IMR-90 (cell line): ENCODE results near the gene PLD4. TPM values are rescaled to one million over a fixed set of nuclear protein-coding genes. Genes with fewer than 3 reads are reported as not detected.

Experiments used
- ATAC-seq: fragments of 200-7000 bp; cut with Tn5 transposase; 2 replicates; pipeline ENCODE4 v1.9.1; 2020; ENCODE audit warnings: low read depth, mild to moderate bottlenecking, moderate library complexity
- BruUV-seq: library from RNA; stranded (reverse); fragments of 400-500 nt; replicated peaks from 2 replicates; lab custom pipeline; 2021; lab: Mats Ljungman, UMichigan
- CTCF ChIA-PET: fragments of 300-600 bp; formaldehyde crosslinking; extraction: SDS; loops from one replicate; lab custom pipeline; 2021; ENCODE audit warnings: antibody characterized with exemption; lab: Yijun Ruan, JAX
- POLR2A ChIA-PET: fragments of 300-600 bp; sonication (Branson Sonifier 250); formaldehyde crosslinking; loops from one replicate; lab custom pipeline; 2022; ENCODE audit warnings: antibody characterized with exemption; ENCODE audit not compliant: unreplicated experiment; lab: Charles Lee
- DNase-seq: peaks from one replicate; pipeline ENCODE4 v3.0.0; 2013
- H2AFZ ChIP-seq: replicated peaks from 2 replicates; pipeline ENCODE3; 2013; ENCODE audit warnings: low read length, mild to moderate bottlenecking; ENCODE audit not compliant: poor library complexity
- H2AK5ac ChIP-seq: 2 replicates; pipeline ENCODE4 v1.6.1; 2013; ENCODE audit warnings: low read depth, low read length, inconsistent platforms
- H2AK9ac ChIP-seq: replicated peaks from 2 replicates; pipeline ENCODE3; 2013; ENCODE audit warnings: mild to moderate bottlenecking, low read depth, low read length, moderate library complexity; ENCODE audit not compliant: poor library complexity
- H2BK120ac ChIP-seq: 2 replicates; pipeline ENCODE4 v1.6.1; 2013; ENCODE audit warnings: low read depth, low read length, inconsistent platforms
- H2BK15ac ChIP-seq: 3 replicates; pipeline ENCODE4 v1.6.1; 2013; ENCODE audit warnings: low read depth, low read length, inconsistent platforms
- H2BK20ac ChIP-seq: 2 replicates; pipeline ENCODE4 v1.6.1; 2013; ENCODE audit warnings: low read depth, mild to moderate bottlenecking, inconsistent platforms, low read length, moderate library complexity
- H2BK5ac ChIP-seq: 2 replicates; pipeline ENCODE4 v1.6.1; 2013; ENCODE audit warnings: mild to moderate bottlenecking, low read depth, low read length, inconsistent platforms; ENCODE audit not compliant: poor library complexity, severe bottlenecking
- H3K14ac ChIP-seq: replicated peaks from 2 replicates; pipeline ENCODE4 v1.6.1; 2013; ENCODE audit warnings: low read depth, low read length, inconsistent platforms
- H3K18ac ChIP-seq: 2 replicates; pipeline ENCODE4 v1.6.1; 2013; ENCODE audit warnings: low read depth, low read length, control low read depth
- H3K23ac ChIP-seq: 2 replicates; pipeline ENCODE4 v1.6.1; 2013; ENCODE audit warnings: low read depth, low read length, inconsistent platforms
- H3K27ac ChIP-seq: 2 replicates; pipeline ENCODE4 v1.5.1; 2013; ENCODE audit warnings: mild to moderate bottlenecking, control low read depth, low read length; ENCODE audit not compliant: insufficient read depth
- H3K27me3 ChIP-seq: 2 replicates; pipeline ENCODE4 v1.6.1; 2013; ENCODE audit warnings: low read length; ENCODE audit not compliant: control insufficient read depth, insufficient read depth
- H3K36me3 ChIP-seq: 2 replicates; pipeline ENCODE4 v1.6.1; 2013; ENCODE audit warnings: low read length, mixed read lengths; ENCODE audit not compliant: control insufficient read depth, insufficient read depth
- H3K4ac ChIP-seq: 2 replicates; pipeline ENCODE4 v1.6.1; 2013; ENCODE audit warnings: low read depth, low read length, inconsistent platforms
- H3K4me1 ChIP-seq: 2 replicates; pipeline ENCODE4 v1.6.1; 2013; ENCODE audit warnings: low read length, mixed read lengths; ENCODE audit not compliant: control insufficient read depth, insufficient read depth
- H3K4me2 ChIP-seq: 2 replicates; pipeline ENCODE4 v1.6.1; 2013; ENCODE audit warnings: low read depth, mild to moderate bottlenecking, control low read depth, low read length, moderate library complexity
- H3K4me3 ChIP-seq: 2 replicates; pipeline ENCODE4 v1.5.1; 2013; ENCODE audit warnings: low read depth, mild to moderate bottlenecking, control low read depth, low read length, moderate library complexity; ENCODE audit not compliant: insufficient read depth
- H3K56ac ChIP-seq: 2 replicates; pipeline ENCODE4 v1.6.1; 2013; ENCODE audit warnings: low read length, inconsistent platforms; ENCODE audit not compliant: insufficient read depth; ENCODE audit errors: extremely low read depth
- H3K79me1 ChIP-seq, 2 experiments: 2 replicates each; pipeline ENCODE4 v1.6.1; 2013; ENCODE audit warnings: low read length in 2 of 2, inconsistent platforms in 1 of 2, low read depth in 1 of 2
- H3K9ac ChIP-seq: 2 replicates; pipeline ENCODE4 v1.6.1; 2013; ENCODE audit warnings: low read depth, low read length, control low read depth
- H3K9me1 ChIP-seq: 2 replicates; pipeline ENCODE4 v1.6.1; 2013; ENCODE audit warnings: low read length, inconsistent platforms; ENCODE audit not compliant: insufficient read depth
- H3K9me3 ChIP-seq: 2 replicates; pipeline ENCODE4 v1.6.1; 2013; ENCODE audit warnings: low read length; ENCODE audit not compliant: control insufficient read depth, insufficient read depth
- H4K20me1 ChIP-seq: 2 replicates; pipeline ENCODE4 v1.6.1; 2013; ENCODE audit warnings: low read length, inconsistent platforms; ENCODE audit not compliant: insufficient read depth
- H4K5ac ChIP-seq: 2 replicates; pipeline ENCODE4 v1.6.1; 2013; ENCODE audit warnings: mild to moderate bottlenecking, low read depth, low read length, control low read depth
- H4K8ac ChIP-seq, 2 experiments: 2 replicates each; pipeline ENCODE4 v1.6.1; 2013; ENCODE audit warnings: low read depth in 2 of 2, low read length in 2 of 2, control low read depth in 1 of 2, inconsistent platforms in 1 of 2
- H4K91ac ChIP-seq: 2 replicates; pipeline ENCODE4 v1.6.1; 2013; ENCODE audit warnings: low read depth, low read length, inconsistent platforms; ENCODE audit not compliant: insufficient read depth
- CHD1 ChIP-seq: IDR thresholded peaks from 2 replicates; pipeline ENCODE4 v1.6.1; 2012; ENCODE audit warnings: low read depth, low read length, improper control_type of control experiment
- MAFK ChIP-seq: IDR thresholded peaks from 2 replicates; pipeline ENCODE4 v1.6.1; 2012; ENCODE audit warnings: low read depth, low read length, improper control_type of control experiment
- NFE2L2 ChIP-seq: fragments of 150-350 bp; IDR thresholded peaks from 2 replicates; pipeline ENCODE4 v1.6.1; 2016; ENCODE audit warnings: low read depth, mild to moderate bottlenecking, low read length
- RFX5 ChIP-seq: IDR thresholded peaks from 2 replicates; pipeline ENCODE4 v1.8.0; 2012; ENCODE audit warnings: low read depth, mild to moderate bottlenecking, low read length, moderate library complexity
- SMC3 ChIP-seq: fragments of 150-350 bp; IDR thresholded peaks from 2 replicates; pipeline ENCODE4 v1.6.1; 2016; ENCODE audit warnings: low read depth, mild to moderate bottlenecking, antibody characterized with exemption, low read length, moderate library complexity
- WGBS, 2 experiments: methylation state at CpG; one replicate each; pipeline versions ENCODE4 v1.1.5 to v1.1.7; 2013; ENCODE audit warnings: missing lambda C conversion rate in 2 of 2; ENCODE audit not compliant: insufficient read length in 1 of 2; ENCODE audit errors: extremely low coverage in 2 of 2; 5-methylcytosine and 5-hydroxymethylcytosine counted together
- dilution Hi-C: fragments of 300-500 bp; cut with HindIII; formaldehyde crosslinking; loops from one replicate; pipeline ENCODE4 v1.14.3; 2018; ENCODE audit warnings: low sequenced_read_pairs; ENCODE audit not compliant: unreplicated experiment
- in situ Hi-C: fragments of 300-500 bp; cut with MboI; formaldehyde crosslinking; loops from 3 replicates; pipeline ENCODE4 v1.14.3; 2019; ENCODE audit warnings: low sequenced_read_pairs, inconsistent platforms, mixed read lengths
- intact Hi-C: fragments of 100-400 bp; cut with micrococcal nuclease; formaldehyde crosslinking; loops from 2 replicates; pipeline ENCODE4 v1.10.0; 2022
- polyA plus RNA-seq, 3 experiments: library from polyadenylated mRNA; depleted of rRNA; stranded (reverse); fragments of >200 nt; gene quantifications; 2 replicates each; pipeline ENCODE4 v1.2.3, GENCODE V29; 2012; ENCODE audit warnings: low replicate concordance in 1 of 3
- total RNA-seq: library from RNA; depleted of rRNA; stranded (reverse); fragments of >200 nt; gene quantifications from 2 replicates; pipeline ENCODE4 v1.2.3, GENCODE V29; 2012
- TF ChIP-seq, protein P1 (sequence below): fragments of 150-350 bp; IDR thresholded peaks from 2 replicates; pipeline ENCODE4 v1.6.1; 2017; ENCODE audit warnings: mild to moderate bottlenecking, antibody characterized with exemption, low read length, low read depth
- TF ChIP-seq, protein P2 (sequence below): conservative IDR thresholded peaks from 2 replicates; pipeline ENCODE4 v1.5.1; 2012; ENCODE audit warnings: mild to moderate bottlenecking, low read depth, low read length, improper control_type of control experiment
- TF ChIP-seq, protein P3 (sequence below): fragments of 150-350 bp; IDR thresholded peaks from 2 replicates; pipeline ENCODE4 v1.6.1; 2016; ENCODE audit warnings: low read depth, mild to moderate bottlenecking, low read length, moderate library complexity, borderline replicate concordance

PLD4 gene
- total and polyA plus RNA-seq, 2 of the 4 experiments (the other 2 are of a cell fraction): 0.05 TPM; not detected in 1

DNA sequence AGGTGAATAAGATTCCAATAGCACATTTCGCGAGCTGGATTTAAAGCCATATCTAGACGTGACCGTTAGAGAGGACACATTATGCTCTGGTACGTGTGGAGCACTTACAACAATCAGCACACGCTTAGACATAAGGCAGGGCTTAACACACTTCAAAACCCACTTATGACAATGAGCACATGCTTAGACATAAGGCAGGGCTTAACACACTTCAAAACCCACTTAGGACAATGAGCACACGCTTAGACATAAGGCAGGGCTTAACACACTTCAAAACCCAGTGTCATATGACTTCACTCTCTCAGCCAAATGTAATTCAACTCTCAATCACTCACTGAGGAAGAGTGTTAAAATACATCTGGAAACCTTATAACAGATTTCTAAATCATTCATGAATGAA lies 11.2 kb upstream of the PLD4 start:
- CTCF ChIA-PET: no interaction called here
- H3K27ac ChIP-seq: no peak overlapping the region
- in situ Hi-C loops: no loop called here

More for the DNA sequence above, 11.2 kb upstream of the PLD4 start:
- ATAC-seq (no peak), DNase-seq (no peak)
- Histone ChIP-seq H3K79me1 (no peaks in the 10 kb centered on the region), H2AK5ac (no peak overlapping the region), H2BK120ac (no peak overlapping the region), H3K4me2 (no peak overlapping the region), H2BK5ac (no peak overlapping the region), H4K91ac (no peak overlapping the region), H4K20me1 (no peaks in the 10 kb centered on the region), H3K14ac (no peak overlapping the region), H2BK20ac (no peak overlapping the region), H3K36me3 (no peaks in the 10 kb centered on the region), H4K5ac (no peak overlapping the region), H3K4me3 (no peak overlapping the region), H3K18ac (no peak overlapping the region), H4K8ac (no peak overlapping the region), H3K9ac (no peak overlapping the region), H2AFZ (no peak overlapping the region), H3K9me3 (peaks cover 12% of the 10 kb centered on the region), H3K23ac (no peak overlapping the region), H3K27me3 (peaks cover 29% of the 10 kb centered on the region), H3K4me1 (peaks cover 2% of the 10 kb centered on the region; the same call in 1 of the 2 replicates), H3K56ac (no peak overlapping the region), H3K9me1 (no peaks in the 10 kb centered on the region), H2AK9ac (no peak overlapping the region), H2BK15ac (no peak overlapping the region), H3K4ac (no peak overlapping the region)
- TF ChIP-seq RFX5: no peak
- no peak for TF ChIP-seq NFE2L2
- TF ChIP-seq MAFK: no peak
- no peak for TF ChIP-seq SMC3
- no peak for TF ChIP-seq CHD1
- TF ChIP-seq, protein P1, sequence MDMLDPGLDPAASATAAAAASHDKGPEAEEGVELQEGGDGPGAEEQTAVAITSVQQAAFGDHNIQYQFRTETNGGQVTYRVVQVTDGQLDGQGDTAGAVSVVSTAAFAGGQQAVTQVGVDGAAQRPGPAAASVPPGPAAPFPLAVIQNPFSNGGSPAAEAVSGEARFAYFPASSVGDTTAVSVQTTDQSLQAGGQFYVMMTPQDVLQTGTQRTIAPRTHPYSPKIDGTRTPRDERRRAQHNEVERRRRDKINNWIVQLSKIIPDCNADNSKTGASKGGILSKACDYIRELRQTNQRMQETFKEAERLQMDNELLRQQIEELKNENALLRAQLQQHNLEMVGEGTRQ: no peak
- TF ChIP-seq, protein P2, sequence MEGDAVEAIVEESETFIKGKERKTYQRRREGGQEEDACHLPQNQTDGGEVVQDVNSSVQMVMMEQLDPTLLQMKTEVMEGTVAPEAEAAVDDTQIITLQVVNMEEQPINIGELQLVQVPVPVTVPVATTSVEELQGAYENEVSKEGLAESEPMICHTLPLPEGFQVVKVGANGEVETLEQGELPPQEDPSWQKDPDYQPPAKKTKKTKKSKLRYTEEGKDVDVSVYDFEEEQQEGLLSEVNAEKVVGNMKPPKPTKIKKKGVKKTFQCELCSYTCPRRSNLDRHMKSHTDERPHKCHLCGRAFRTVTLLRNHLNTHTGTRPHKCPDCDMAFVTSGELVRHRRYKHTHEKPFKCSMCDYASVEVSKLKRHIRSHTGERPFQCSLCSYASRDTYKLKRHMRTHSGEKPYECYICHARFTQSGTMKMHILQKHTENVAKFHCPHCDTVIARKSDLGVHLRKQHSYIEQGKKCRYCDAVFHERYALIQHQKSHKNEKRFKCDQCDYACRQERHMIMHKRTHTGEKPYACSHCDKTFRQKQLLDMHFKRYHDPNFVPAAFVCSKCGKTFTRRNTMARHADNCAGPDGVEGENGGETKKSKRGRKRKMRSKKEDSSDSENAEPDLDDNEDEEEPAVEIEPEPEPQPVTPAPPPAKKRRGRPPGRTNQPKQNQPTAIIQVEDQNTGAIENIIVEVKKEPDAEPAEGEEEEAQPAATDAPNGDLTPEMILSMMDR: no peak
- TF ChIP-seq, protein P3, sequence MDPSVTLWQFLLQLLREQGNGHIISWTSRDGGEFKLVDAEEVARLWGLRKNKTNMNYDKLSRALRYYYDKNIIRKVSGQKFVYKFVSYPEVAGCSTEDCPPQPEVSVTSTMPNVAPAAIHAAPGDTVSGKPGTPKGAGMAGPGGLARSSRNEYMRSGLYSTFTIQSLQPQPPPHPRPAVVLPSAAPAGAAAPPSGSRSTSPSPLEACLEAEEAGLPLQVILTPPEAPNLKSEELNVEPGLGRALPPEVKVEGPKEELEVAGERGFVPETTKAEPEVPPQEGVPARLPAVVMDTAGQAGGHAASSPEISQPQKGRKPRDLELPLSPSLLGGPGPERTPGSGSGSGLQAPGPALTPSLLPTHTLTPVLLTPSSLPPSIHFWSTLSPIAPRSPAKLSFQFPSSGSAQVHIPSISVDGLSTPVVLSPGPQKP: no peak
- BruUV-seq: no TSS peak
- dilution Hi-C loops: no loop called here
- 91% methylated on average over 6 of the region's 7 CpGs; no CpG with 5 or more reads in 1 of the 2 experiments for WGBS, 2 experiments
- intact Hi-C loops: no loop called here
- POLR2A ChIA-PET: no interaction called here
